ENCODE data around the gene KCNJ9. TPM values are rescaled to one million over a fixed set of nuclear protein-coding genes. Genes with fewer than 3 reads are reported as not detected.

The KCNJ9 gene
- total and polyA plus RNA-seq, 2 of the 13 experiments (the other 11 are each of a cell fraction or from before 2014, with no cell fraction given), result not detected

DNA sequence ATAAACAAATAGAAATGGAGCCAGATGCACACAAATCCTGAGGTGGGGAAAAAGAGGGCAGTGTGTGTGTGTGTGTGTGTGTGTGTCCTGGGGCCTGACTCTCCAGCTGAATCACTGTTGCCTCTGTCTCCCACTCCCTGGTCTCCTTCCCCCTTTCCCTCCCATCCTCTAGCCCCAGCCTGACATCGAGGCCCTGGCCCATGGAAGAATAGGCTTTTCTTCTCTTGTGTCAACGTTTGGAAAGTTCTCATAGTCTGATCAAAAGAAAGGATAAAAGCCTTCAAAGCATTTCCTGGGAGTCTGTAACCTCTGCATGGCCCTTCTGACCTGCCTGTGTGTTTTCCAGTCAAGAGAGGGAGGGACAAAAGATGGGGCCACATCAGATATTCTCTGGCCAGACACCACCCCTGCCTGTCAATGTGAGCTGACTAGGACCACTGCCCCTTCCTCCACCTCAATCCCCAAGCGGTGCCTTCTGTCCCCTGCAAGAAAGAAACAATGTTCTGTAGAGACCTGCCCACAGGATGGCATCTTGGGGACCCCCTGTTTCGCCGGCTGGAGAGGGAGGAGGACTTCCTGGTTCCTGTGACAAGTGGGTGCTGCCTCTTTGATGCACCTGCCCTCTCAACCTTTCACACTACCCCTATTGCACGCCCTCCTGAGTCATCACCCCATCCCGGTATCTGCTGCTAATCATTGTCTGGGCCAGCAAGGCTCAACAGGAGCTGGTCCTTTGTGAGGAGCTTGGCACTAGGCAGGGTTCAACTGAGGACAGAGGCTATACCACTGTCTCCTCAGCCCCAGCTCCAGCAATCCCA is 27.6 kb upstream of the KCNJ9 start (continued):
- no peak for TF ChIP-seq ZNF570 (CRISPR knock-in tag; IDR thresholded peaks at IDR 0.05; ENCODE audit: borderline replicate concordance)
- TF ChIP-seq NFE2L1 (CRISPR knock-in tag; IDR thresholded peaks at IDR 0.05; ENCODE audit: borderline replicate concordance), result no peak
- TF ChIP-seq HOXA7 (CRISPR knock-in tag; IDR thresholded peaks at IDR 0.05), result no peak
- no peak for TF ChIP-seq CHD4 (IDR thresholded peaks at IDR 0.05; ENCODE audit: borderline replicate concordance, low read length)
- no peak for TF ChIP-seq CHD2 (IDR thresholded peaks at IDR 0.05; ENCODE audit: low read depth, low read length)
- no peak for TF ChIP-seq ONECUT2 (CRISPR knock-in tag; IDR thresholded peaks at IDR 0.05)
- no peak for TF ChIP-seq FLYWCH1 (CRISPR knock-in tag; IDR thresholded peaks at IDR 0.05)
- TF ChIP-seq, protein P1, sequence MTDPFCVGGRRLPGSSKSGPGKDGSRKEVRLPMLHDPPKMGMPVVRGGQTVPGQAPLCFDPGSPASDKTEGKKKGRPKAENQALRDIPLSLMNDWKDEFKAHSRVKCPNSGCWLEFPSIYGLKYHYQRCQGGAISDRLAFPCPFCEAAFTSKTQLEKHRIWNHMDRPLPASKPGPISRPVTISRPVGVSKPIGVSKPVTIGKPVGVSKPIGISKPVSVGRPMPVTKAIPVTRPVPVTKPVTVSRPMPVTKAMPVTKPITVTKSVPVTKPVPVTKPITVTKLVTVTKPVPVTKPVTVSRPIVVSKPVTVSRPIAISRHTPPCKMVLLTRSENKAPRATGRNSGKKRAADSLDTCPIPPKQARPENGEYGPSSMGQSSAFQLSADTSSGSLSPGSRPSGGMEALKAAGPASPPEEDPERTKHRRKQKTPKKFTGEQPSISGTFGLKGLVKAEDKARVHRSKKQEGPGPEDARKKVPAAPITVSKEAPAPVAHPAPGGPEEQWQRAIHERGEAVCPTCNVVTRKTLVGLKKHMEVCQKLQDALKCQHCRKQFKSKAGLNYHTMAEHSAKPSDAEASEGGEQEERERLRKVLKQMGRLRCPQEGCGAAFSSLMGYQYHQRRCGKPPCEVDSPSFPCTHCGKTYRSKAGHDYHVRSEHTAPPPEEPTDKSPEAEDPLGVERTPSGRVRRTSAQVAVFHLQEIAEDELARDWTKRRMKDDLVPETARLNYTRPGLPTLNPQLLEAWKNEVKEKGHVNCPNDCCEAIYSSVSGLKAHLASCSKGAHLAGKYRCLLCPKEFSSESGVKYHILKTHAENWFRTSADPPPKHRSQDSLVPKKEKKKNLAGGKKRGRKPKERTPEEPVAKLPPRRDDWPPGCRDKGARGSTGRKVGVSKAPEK (CRISPR knock-in tag; IDR thresholded peaks at IDR 0.05; ENCODE audit: borderline replicate concordance), result no peak
- TF ChIP-seq ZNF496 (CRISPR knock-in tag; IDR thresholded peaks at IDR 0.05; ENCODE audit: insufficient replicate concordance), result no peak
- TF ChIP-seq ZNF7 (CRISPR knock-in tag; IDR thresholded peaks at IDR 0.05), result no peak
- no peak for TF ChIP-seq MTF1 (CRISPR knock-in tag; IDR thresholded peaks at IDR 0.05)
- TF ChIP-seq, protein P2, sequence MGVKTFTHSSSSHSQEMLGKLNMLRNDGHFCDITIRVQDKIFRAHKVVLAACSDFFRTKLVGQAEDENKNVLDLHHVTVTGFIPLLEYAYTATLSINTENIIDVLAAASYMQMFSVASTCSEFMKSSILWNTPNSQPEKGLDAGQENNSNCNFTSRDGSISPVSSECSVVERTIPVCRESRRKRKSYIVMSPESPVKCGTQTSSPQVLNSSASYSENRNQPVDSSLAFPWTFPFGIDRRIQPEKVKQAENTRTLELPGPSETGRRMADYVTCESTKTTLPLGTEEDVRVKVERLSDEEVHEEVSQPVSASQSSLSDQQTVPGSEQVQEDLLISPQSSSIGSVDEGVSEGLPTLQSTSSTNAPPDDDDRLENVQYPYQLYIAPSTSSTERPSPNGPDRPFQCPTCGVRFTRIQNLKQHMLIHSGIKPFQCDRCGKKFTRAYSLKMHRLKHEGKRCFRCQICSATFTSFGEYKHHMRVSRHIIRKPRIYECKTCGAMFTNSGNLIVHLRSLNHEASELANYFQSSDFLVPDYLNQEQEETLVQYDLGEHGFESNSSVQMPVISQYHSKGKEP (CRISPR knock-in tag; IDR thresholded peaks at IDR 0.05), result no peak
- TF ChIP-seq KAT7 (CRISPR knock-in tag; IDR thresholded peaks at IDR 0.05; ENCODE audit: borderline replicate concordance), result no peak
- TF ChIP-seq XRCC5 (optimal IDR thresholded peaks at IDR 0.05; ENCODE audit: low read length), result peak; percentile 52
- TF ChIP-seq, protein P3, sequence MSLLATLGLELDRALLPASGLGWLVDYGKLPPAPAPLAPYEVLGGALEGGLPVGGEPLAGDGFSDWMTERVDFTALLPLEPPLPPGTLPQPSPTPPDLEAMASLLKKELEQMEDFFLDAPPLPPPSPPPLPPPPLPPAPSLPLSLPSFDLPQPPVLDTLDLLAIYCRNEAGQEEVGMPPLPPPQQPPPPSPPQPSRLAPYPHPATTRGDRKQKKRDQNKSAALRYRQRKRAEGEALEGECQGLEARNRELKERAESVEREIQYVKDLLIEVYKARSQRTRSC (CRISPR knock-in tag; IDR thresholded peaks at IDR 0.05; ENCODE audit: low read depth), result no peak
- peak; percentile 69 for TF ChIP-seq KDM1A (CRISPR knock-in tag; IDR thresholded peaks at IDR 0.05)
- TF ChIP-seq, protein P4, sequence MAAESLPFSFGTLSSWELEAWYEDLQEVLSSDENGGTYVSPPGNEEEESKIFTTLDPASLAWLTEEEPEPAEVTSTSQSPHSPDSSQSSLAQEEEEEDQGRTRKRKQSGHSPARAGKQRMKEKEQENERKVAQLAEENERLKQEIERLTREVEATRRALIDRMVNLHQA (CRISPR knock-in tag; IDR thresholded peaks at IDR 0.05), result no peak
- no peak for TF ChIP-seq HOXA9 (CRISPR knock-in tag; IDR thresholded peaks at IDR 0.05; ENCODE audit: borderline replicate concordance)
- TF ChIP-seq ZNF792 (CRISPR knock-in tag; IDR thresholded peaks at IDR 0.05), result peak; percentile 98
- TF ChIP-seq ZIK1 (CRISPR knock-in tag; IDR thresholded peaks at IDR 0.05; ENCODE audit: borderline replicate concordance, low read depth), result no peak
- TF ChIP-seq MAF1 (CRISPR knock-in tag; IDR thresholded peaks at IDR 0.05; ENCODE audit: borderline replicate concordance), result no peak
- TF ChIP-seq, protein P5, sequence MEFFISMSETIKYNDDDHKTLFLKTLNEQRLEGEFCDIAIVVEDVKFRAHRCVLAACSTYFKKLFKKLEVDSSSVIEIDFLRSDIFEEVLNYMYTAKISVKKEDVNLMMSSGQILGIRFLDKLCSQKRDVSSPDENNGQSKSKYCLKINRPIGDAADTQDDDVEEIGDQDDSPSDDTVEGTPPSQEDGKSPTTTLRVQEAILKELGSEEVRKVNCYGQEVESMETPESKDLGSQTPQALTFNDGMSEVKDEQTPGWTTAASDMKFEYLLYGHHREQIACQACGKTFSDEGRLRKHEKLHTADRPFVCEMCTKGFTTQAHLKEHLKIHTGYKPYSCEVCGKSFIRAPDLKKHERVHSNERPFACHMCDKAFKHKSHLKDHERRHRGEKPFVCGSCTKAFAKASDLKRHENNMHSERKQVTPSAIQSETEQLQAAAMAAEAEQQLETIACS (CRISPR knock-in tag; IDR thresholded peaks at IDR 0.05), result no peak
- TF ChIP-seq ZNF720 (CRISPR knock-in tag; IDR thresholded peaks at IDR 0.05), result no peak
